Hepatocyte (in vitro differentiated cells): ENCODE data around the gene MGAT5B. TPM values are rescaled to one million over a fixed set of nuclear protein-coding genes. Genes with fewer than 3 reads are reported as not detected.
A peak's percentile ranks its signal among the peaks of the same experiment; 100 is the strongest.

Source experiments
- DNase-seq: peaks from one replicate; pipeline ENCODE4 v3.0.0-alpha.2; 2016; ENCODE audit warnings: low spot score
- H2AFZ ChIP-seq: fragments of 200-600 bp; sonication (generic); 2 replicates; pipeline ENCODE4 v1.6.0; 2016; ENCODE audit warnings: antibody characterized with exemption, mild to moderate bottlenecking
- H3K27ac ChIP-seq: fragments of 200-600 bp; sonication (generic); 2 replicates; pipeline ENCODE4 v1.5.1; 2016; ENCODE audit warnings: mild to moderate bottlenecking
- H3K27me3 ChIP-seq: fragments of 200-600 bp; sonication (generic); 2 replicates; pipeline ENCODE4 v1.6.1; 2016
- H3K36me3 ChIP-seq: fragments of 200-600 bp; sonication (generic); replicated peaks from 2 replicates; pipeline ENCODE4 v1.5.1; 2016; ENCODE audit warnings: low read depth; ENCODE audit not compliant: insufficient read depth
- H3K4me1 ChIP-seq: fragments of 200-600 bp; sonication (generic); 2 replicates; pipeline ENCODE4 v1.5.1; 2016; ENCODE audit warnings: mild to moderate bottlenecking, moderate library complexity; ENCODE audit not compliant: insufficient read depth
- H3K4me2 ChIP-seq: fragments of 200-600 bp; sonication (generic); 2 replicates; pipeline ENCODE4 v1.6.0; 2016
- H3K4me3 ChIP-seq: fragments of 200-600 bp; sonication (generic); 2 replicates; pipeline ENCODE4 v1.5.1; 2016; ENCODE audit warnings: mild to moderate bottlenecking
- H3K79me2 ChIP-seq: fragments of 200-600 bp; sonication (generic); 2 replicates; pipeline ENCODE4 v1.6.0; 2017; ENCODE audit warnings: mild to moderate bottlenecking
- H3K9me2 ChIP-seq: fragments of 200-600 bp; sonication (generic); replicated peaks from 2 replicates; pipeline ENCODE4 v1.6.0; 2017; ENCODE audit warnings: mild to moderate bottlenecking; ENCODE audit not compliant: insufficient read depth
- H3K9me3 ChIP-seq: fragments of 200-600 bp; sonication (generic); 2 replicates; pipeline ENCODE4 v1.5.1; 2016; ENCODE audit warnings: low read depth, mild to moderate bottlenecking
- H4K20me1 ChIP-seq: fragments of 200-600 bp; sonication (generic); 2 replicates; pipeline ENCODE4 v1.6.0; 2016; ENCODE audit warnings: mild to moderate bottlenecking; ENCODE audit not compliant: insufficient read depth, poor library complexity, severe bottlenecking
- EZH2 ChIP-seq: fragments of 200-600 bp; sonication (generic); IDR thresholded peaks from 2 replicates; pipeline ENCODE4 v1.6.1; 2016; ENCODE audit warnings: antibody characterized with exemption, mild to moderate bottlenecking, borderline replicate concordance
- EZH2phosphoT487 ChIP-seq: fragments of 200-600 bp; sonication (generic); IDR thresholded peaks from one replicate; pipeline ENCODE4 v1.6.1; 2018; ENCODE audit warnings: antibody characterized with exemption, mild to moderate bottlenecking, low read depth, moderate library complexity; ENCODE audit not compliant: unreplicated experiment, severe bottlenecking
- WGBS: methylation state at CpG from one replicate; pipeline ENCODE4 v1.1.6; 2016; ENCODE audit warnings: low lambda C conversion rate; ENCODE audit errors: missing lambda C conversion rate; 5-methylcytosine and 5-hydroxymethylcytosine counted together
- polyA plus RNA-seq: library from polyadenylated mRNA; unstranded; fragments of >200 nt; fragmentation: Nextera tagmentation; extraction: Ambion mirVana; gene quantifications from 2 replicates; pipeline ENCODE4 v1.2.1, GENCODE V29; 2016
- total RNA-seq: library from RNA; depleted of rRNA; stranded (reverse); fragments of >200 nt; gene quantifications from 2 replicates; pipeline ENCODE4 v1.2.3, GENCODE V29; 2014
- TF ChIP-seq, protein P1 (sequence below): fragments of 200-600 bp; sonication (generic); IDR thresholded peaks from 2 replicates; pipeline ENCODE4 v1.5.1; 2016; ENCODE audit warnings: antibody characterized with exemption, mild to moderate bottlenecking; ENCODE audit not compliant: poor library complexity

MGAT5B gene
- total and polyA plus RNA-seq, 2 experiments from 2014 or later: 0.89 to 1.1 TPM

DNA sequence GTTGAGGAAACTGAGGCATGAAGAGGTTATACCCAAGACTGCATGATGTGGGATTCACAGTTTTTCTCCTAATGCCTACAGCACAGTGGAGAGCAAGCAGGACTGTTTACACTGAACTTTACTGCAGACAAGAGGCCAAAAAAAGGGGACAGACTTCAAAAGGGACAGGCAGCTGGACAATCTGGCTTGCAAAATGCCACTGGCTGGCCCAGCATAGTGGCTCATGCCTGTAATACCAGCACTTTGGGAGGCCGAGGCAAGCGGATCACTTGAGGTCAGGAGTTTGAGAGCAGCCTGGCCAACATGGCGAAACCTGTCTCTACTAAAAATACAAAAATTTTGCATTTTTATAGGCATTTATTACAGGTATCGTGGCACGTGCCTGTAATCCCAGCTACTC lies 2.0 kb upstream of the MGAT5B start:
- Histone ChIP-seq H3K4me3 (no peak overlapping the region), H2AFZ (no peak overlapping the region), H3K4me2 (no peak overlapping the region), H4K20me1 (no peaks in the 10 kb centered on the region), H3K27me3 (peaks cover 30% of the 10 kb centered on the region), H3K36me3 (no peaks in the 10 kb centered on the region), H3K9me2 (no peaks in the 10 kb centered on the region), H3K4me1 (peaks cover 5% of the 10 kb centered on the region), H3K79me2 (no peaks in the 10 kb centered on the region), H3K9me3 (no peaks in the 10 kb centered on the region), H3K27ac (no peak overlapping the region)
- DNase-seq: no peak
- 90% methylated on average over 5 of the region's 5 CpGs for WGBS
- TF ChIP-seq EZH2phosphoT487 (no peak), EZH2 (no peak)
- TF ChIP-seq, protein P1, sequence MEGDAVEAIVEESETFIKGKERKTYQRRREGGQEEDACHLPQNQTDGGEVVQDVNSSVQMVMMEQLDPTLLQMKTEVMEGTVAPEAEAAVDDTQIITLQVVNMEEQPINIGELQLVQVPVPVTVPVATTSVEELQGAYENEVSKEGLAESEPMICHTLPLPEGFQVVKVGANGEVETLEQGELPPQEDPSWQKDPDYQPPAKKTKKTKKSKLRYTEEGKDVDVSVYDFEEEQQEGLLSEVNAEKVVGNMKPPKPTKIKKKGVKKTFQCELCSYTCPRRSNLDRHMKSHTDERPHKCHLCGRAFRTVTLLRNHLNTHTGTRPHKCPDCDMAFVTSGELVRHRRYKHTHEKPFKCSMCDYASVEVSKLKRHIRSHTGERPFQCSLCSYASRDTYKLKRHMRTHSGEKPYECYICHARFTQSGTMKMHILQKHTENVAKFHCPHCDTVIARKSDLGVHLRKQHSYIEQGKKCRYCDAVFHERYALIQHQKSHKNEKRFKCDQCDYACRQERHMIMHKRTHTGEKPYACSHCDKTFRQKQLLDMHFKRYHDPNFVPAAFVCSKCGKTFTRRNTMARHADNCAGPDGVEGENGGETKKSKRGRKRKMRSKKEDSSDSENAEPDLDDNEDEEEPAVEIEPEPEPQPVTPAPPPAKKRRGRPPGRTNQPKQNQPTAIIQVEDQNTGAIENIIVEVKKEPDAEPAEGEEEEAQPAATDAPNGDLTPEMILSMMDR: no peak

DNA sequence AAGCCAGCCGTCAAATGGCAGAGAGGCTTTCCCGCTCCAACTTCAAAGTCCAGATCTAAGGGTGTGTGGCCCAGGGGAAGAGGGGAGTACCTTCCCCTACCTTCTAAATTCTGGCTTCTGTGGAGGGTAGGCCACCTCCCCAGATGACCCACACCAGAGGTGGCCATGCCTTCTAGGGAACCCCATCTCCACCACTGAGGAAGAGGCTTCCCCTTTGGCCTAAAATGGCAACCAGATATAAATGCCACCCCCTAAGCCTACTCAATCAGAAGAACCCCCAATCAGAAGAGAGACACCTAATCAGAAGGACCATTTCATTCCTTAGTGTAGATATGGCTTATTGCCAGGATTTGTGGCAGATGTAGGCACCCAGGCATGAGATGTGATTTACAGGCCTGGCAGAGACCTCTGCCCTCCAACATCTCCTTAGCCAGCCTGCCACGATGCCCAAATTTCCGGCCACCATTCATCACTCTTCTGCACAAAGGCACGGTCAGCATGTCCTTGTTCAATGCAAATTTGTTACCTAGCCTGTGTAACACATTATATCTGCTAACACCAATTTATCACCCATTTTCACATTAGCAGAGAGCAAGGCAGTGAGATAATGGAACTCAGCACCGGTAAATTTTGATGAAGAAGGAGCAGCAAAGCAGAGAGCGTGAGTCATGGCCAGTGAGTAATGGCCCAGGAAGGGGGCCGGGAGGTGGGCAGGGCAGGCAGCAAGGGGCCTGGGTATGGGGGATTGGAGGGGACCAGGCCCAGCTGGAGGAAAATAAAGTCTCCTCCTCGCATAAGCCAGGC lies 1.2 kb upstream of the MGAT5B start:
- H3K36me3 ChIP-seq: no peaks in the 10 kb centered on the region
- H3K79me2 ChIP-seq: no peaks in the 10 kb centered on the region
- peaks cover 35% of the 10 kb centered on the region for H3K27me3 ChIP-seq
- WGBS: 65% methylated on average over 9 of the region's 9 CpGs
- H3K9me3 ChIP-seq: no peaks in the 10 kb centered on the region
- no peak for DNase-seq
- H4K20me1 ChIP-seq: no peaks in the 10 kb centered on the region
- H3K4me3 ChIP-seq: no peak overlapping the region
- H3K27ac ChIP-seq: no peak overlapping the region
- H3K4me2 ChIP-seq: peak overlapping the region; percentile 80
- H2AFZ ChIP-seq: peak overlapping the region; percentile 56
- no peak for TF ChIP-seq EZH2phosphoT487
- TF ChIP-seq, protein P1: no peak
- TF ChIP-seq EZH2: no peak
- peaks cover 5% of the 10 kb centered on the region for H3K4me1 ChIP-seq
- no peaks in the 10 kb centered on the region for H3K9me2 ChIP-seq

DNA sequence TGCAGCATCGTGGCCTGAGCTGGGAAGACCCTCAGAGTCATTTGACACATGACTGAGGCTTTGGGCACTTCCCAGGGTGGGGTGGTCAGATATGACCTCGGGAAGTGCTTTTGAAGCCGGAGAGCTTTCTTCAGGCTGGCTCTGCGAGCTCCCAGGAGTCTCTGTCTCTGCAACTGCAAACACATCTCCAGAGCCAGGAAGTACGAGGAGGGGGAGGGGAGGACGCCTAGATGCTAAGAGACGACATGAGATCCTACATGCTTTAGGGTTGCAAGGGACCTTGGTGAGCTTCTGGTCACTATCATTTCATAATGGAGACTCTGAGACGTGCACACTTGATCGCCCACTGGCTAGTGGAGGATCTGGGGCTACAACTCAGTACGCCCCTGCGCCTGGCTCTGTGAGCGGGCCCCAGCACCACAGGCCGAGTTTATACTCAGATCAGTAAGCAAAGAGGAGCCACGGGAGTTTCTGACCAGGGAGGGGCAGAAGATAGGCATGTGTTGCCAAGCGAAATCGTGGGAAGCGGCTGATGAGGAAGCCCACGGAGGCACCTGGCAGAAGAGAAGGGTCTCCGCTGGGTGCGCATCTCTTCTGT lies 527 bp upstream of the MGAT5B start:
- Histone ChIP-seq H3K4me2 (peak overlapping the region; percentile 80), H3K79me2 (no peaks in the 10 kb centered on the region), H3K9me2 (no peaks in the 10 kb centered on the region), H3K9me3 (no peaks in the 10 kb centered on the region), H4K20me1 (no peaks in the 10 kb centered on the region), H3K4me1 (peaks cover 5% of the 10 kb centered on the region), H3K4me3 (no peak overlapping the region), H2AFZ (peak overlapping the region; percentile 56), H3K36me3 (no peaks in the 10 kb centered on the region), H3K27ac (no peak overlapping the region), H3K27me3 (peaks cover 35% of the 10 kb centered on the region)
- DNase-seq: peak; percentile 58
- 26% methylated on average over 20 of the region's 20 CpGs for WGBS
- TF ChIP-seq, protein P1: no peak
- TF ChIP-seq EZH2phosphoT487 (no peak), EZH2 (no peak)
